PC-9 (cell line): ENCODE data around the gene MPND.

Experiments
- EZH2 ChIP-seq: fragments of 200-600 bp; sonication (generic); IDR thresholded peaks from 2 replicates; pipeline ENCODE4 v1.8.0; 2017; ENCODE audit warnings: antibody characterized with exemption, low read depth
- TF ChIP-seq, protein P1 (sequence below): fragments of 200-600 bp; sonication (generic); conservative IDR thresholded peaks from 2 replicates; pipeline ENCODE4 v1.6.1; 2017; ENCODE audit warnings: mixed run types, antibody characterized with exemption, mild to moderate bottlenecking, moderate library complexity

DNA sequence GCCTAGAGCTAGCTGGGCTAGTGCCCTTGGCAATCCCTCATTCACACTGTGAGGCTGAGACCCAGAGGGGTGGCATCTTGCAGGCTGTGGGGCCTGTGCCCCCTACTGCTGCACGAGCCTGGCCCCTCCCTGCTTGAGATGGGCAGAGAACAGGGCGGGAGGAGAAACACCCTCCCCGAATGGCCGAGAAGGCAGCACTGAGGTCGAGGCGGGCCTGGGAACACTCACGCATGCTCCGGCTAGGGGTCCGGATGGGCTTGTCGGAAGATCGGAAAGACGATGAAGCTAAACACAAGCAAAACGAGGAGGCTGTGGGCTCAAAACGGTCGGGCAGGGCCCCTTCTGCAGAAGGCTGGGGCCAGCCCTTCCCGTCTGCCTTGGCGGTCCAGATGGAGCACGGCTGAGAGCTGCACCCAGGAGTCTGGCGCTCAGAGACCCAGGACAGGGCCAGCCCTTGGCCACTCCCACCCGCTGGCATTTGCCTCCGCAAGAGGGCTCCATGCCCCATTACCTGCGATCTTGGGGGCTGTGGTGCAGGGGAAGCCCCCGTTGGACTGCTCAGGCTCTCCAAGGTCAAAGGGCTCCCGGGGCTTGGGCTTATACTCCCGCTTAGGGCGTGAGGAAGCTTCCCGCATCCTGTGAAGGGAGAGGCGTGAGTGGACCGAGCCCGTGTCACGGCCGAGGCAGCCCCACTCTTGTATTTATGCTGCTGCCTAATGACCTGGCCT lies 18.9 kb downstream of the MPND start:
- TF ChIP-seq, protein P1, sequence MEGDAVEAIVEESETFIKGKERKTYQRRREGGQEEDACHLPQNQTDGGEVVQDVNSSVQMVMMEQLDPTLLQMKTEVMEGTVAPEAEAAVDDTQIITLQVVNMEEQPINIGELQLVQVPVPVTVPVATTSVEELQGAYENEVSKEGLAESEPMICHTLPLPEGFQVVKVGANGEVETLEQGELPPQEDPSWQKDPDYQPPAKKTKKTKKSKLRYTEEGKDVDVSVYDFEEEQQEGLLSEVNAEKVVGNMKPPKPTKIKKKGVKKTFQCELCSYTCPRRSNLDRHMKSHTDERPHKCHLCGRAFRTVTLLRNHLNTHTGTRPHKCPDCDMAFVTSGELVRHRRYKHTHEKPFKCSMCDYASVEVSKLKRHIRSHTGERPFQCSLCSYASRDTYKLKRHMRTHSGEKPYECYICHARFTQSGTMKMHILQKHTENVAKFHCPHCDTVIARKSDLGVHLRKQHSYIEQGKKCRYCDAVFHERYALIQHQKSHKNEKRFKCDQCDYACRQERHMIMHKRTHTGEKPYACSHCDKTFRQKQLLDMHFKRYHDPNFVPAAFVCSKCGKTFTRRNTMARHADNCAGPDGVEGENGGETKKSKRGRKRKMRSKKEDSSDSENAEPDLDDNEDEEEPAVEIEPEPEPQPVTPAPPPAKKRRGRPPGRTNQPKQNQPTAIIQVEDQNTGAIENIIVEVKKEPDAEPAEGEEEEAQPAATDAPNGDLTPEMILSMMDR = no peak
- TF ChIP-seq EZH2 = no peak
